Endodermal cell (in vitro differentiated cells): ENCODE data around the gene MBD5. TPM values are rescaled to one million over a fixed set of nuclear protein-coding genes. Genes with fewer than 3 reads are reported as not detected.

Experiments
- DNase-seq: peaks from one replicate; pipeline ENCODE4 v3.0.0-alpha.2; 2017
- H3K27ac ChIP-seq: 2 replicates; pipeline ENCODE4 v1.5.1; 2013; ENCODE audit warnings: mild to moderate bottlenecking, low read depth, low read length, moderate library complexity
- H3K27me3 ChIP-seq: 2 replicates; pipeline ENCODE4 v1.6.1; 2013; ENCODE audit warnings: mild to moderate bottlenecking, low read length, moderate library complexity; ENCODE audit not compliant: insufficient read depth, control insufficient read depth, poor library complexity, severe bottlenecking
- H3K36me3 ChIP-seq: 2 replicates; pipeline ENCODE4 v1.7.0; 2013; ENCODE audit warnings: mild to moderate bottlenecking, low read length, moderate library complexity; ENCODE audit not compliant: control insufficient read depth, insufficient read depth
- H3K4me1 ChIP-seq: one replicate; pipeline ENCODE4 v1.7.0; 2013; ENCODE audit warnings: low read length; ENCODE audit not compliant: control insufficient read depth, insufficient read depth
- H3K4me3 ChIP-seq: 2 replicates; pipeline ENCODE4 v1.5.1; 2013; ENCODE audit warnings: mild to moderate bottlenecking, low read length, moderate library complexity
- H3K9ac ChIP-seq: 2 replicates; pipeline ENCODE4 v1.6.1; 2013; ENCODE audit warnings: mild to moderate bottlenecking, low read length, moderate library complexity; ENCODE audit not compliant: poor library complexity, severe bottlenecking; ENCODE audit errors: extremely low read depth
- H3K9me3 ChIP-seq: 2 replicates; pipeline ENCODE4 v1.6.1; 2013; ENCODE audit warnings: mild to moderate bottlenecking, low read length, moderate library complexity; ENCODE audit not compliant: control insufficient read depth
- H3K27ac Mint-ChIP-seq: 2 replicates; pipeline ENCODE4 v1.8.0; 2020; ENCODE audit warnings: mixed read lengths
- H3K27me3 Mint-ChIP-seq: 2 replicates; pipeline ENCODE4 v1.8.0; 2021; ENCODE audit warnings: mild to moderate bottlenecking, mixed read lengths; ENCODE audit not compliant: insufficient read depth
- H3K36me3 Mint-ChIP-seq: 2 replicates; pipeline ENCODE4 v1.8.0; 2020; ENCODE audit warnings: low read depth, mixed read lengths
- H3K4me1 Mint-ChIP-seq: 2 replicates; pipeline ENCODE4 v1.8.0; 2020; ENCODE audit warnings: mixed read lengths
- H3K4me3 Mint-ChIP-seq: 2 replicates; pipeline ENCODE4 v1.8.0; 2020; ENCODE audit warnings: mild to moderate bottlenecking, moderate library complexity, mixed read lengths
- H3K9me3 Mint-ChIP-seq: 2 replicates; pipeline ENCODE4 v1.8.0; 2020; ENCODE audit warnings: mild to moderate bottlenecking, mixed read lengths
- CTCF ChIP-seq: fragments of 200-600 bp; sonication (generic); conservative IDR thresholded peaks from 2 replicates; pipeline ENCODE4 v1.5.0; 2021; ENCODE audit warnings: antibody characterized with exemption, mild to moderate bottlenecking
- WGBS, 2 experiments: methylation state at CpG; one replicate each; pipeline versions ENCODE4 v1.1.5 to v1.1.7; 2013; ENCODE audit warnings: missing lambda C conversion rate in 2 of 2, mixed read lengths in 1 of 2; ENCODE audit not compliant: insufficient coverage in 1 of 2, insufficient read length in 1 of 2; 5-methylcytosine and 5-hydroxymethylcytosine counted together
- total RNA-seq, 2 donors: library from RNA; stranded (reverse); fragmentation: NEBNext Ultra II Directional in 1 of 2; extraction: Animal tissue kit (Norgen Biotek cat#: 25700) in 1 of 2; gene quantifications; 2 replicates in 1 of 2; 3 replicates in 1 of 2; pipeline ENCODE4 v1.2.1, GENCODE V29; 2021

MBD5 gene
- total RNA-seq, 2 donors from 2014 or later, result 49.1 to 55.7 TPM

DNA sequence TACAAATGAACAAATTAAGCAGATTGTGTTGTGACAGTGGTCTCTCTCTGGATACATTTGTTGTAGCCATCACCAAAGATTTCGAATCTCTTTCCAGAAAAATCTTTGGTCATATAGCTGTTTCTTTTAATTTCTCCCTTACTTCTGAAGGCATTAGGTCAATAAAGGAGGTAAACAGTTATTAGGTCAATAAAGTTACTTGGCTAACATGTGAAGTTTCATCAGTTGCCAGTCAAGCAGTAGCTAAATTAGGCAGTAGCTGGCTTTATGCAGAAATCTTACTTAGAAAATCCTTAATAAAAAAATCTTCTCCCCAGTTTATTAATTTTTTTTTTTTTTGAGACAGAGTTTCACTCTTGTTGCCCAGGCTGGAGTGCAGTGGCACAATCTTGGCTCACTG is 115.5 kb downstream of the MBD5 start:
- no peak for DNase-seq
- peaks cover 2% of the 10 kb centered on the region for H3K4me1 Mint-ChIP-seq
- H3K9ac ChIP-seq, result no peak overlapping the region
- WGBS, 2 experiments, result 86% methylated on average over 1 of the region's 1 CpG; no CpG with 5 or more reads in 1 of the 2 experiments
- H3K27me3 Mint-ChIP-seq, result no peaks in the 10 kb centered on the region
- H3K27ac Mint-ChIP-seq, result peak overlapping the region; percentile 6
- H3K27me3 ChIP-seq, result no peaks in the 10 kb centered on the region
- H3K9me3 Mint-ChIP-seq, result no peaks in the 10 kb centered on the region
- H3K9me3 ChIP-seq, result no peaks in the 10 kb centered on the region
- H3K4me3 Mint-ChIP-seq, result no peak overlapping the region
- H3K4me3 ChIP-seq, result no peak overlapping the region
- no peaks in the 10 kb centered on the region for H3K4me1 ChIP-seq
- H3K27ac ChIP-seq, result no peak overlapping the region
- TF ChIP-seq CTCF, result no peak
- no peaks in the 10 kb centered on the region for H3K36me3 ChIP-seq
- no peaks in the 10 kb centered on the region for H3K36me3 Mint-ChIP-seq

- H3K9me3 Mint-ChIP-seq, result no peaks in the 10 kb centered on the region
These were observed 141.1 kb downstream of the MBD5 start for GRCh38 chr2:148161909-148162435.

GRCh38 chr2:148162871-148163270 is 142.0 kb downstream of the MBD5 start:
- Histone ChIP-seq H3K27ac (no peak overlapping the region), H3K9me3 (no peaks in the 10 kb centered on the region), H3K27me3 (no peaks in the 10 kb centered on the region), H3K4me1 (peaks cover 7% of the 10 kb centered on the region), H3K9ac (no peak overlapping the region), H3K36me3 (no peaks in the 10 kb centered on the region), H3K4me3 (no peak overlapping the region)
- peaks cover 7% of the 10 kb centered on the region for H3K4me1 Mint-ChIP-seq
- no peaks in the 10 kb centered on the region for H3K36me3 Mint-ChIP-seq
- DNase-seq, result no peak
- TF ChIP-seq CTCF, result no peak
- H3K27me3 Mint-ChIP-seq, result no peaks in the 10 kb centered on the region
- no peaks in the 10 kb centered on the region for H3K9me3 Mint-ChIP-seq
- H3K27ac Mint-ChIP-seq, result no peak overlapping the region
- H3K4me3 Mint-ChIP-seq, result no peak overlapping the region

More at GRCh38 chr2:148161909-148162435, 141.1 kb downstream of the MBD5 start:
- Histone ChIP-seq H3K9ac (no peak overlapping the region), H3K27ac (no peak overlapping the region), H3K36me3 (no peaks in the 10 kb centered on the region), H3K9me3 (no peaks in the 10 kb centered on the region), H3K4me3 (no peak overlapping the region), H3K27me3 (no peaks in the 10 kb centered on the region), H3K4me1 (peaks cover 7% of the 10 kb centered on the region)
- Mint-ChIP-seq H3K27ac (no peak overlapping the region), H3K27me3 (no peaks in the 10 kb centered on the region), H3K4me3 (no peak overlapping the region), H3K36me3 (no peaks in the 10 kb centered on the region), H3K4me1 (peaks cover 7% of the 10 kb centered on the region)
- DNase-seq, result no peak
- WGBS, 2 experiments, result 71 to 88% methylated on average over 1 of the region's 2 CpGs
- TF ChIP-seq CTCF, result peak; percentile 16
